ENCODE data around the gene RNF214. TPM values are rescaled to one million over a fixed set of nuclear protein-coding genes. Genes with fewer than 3 reads are reported as not detected.

RNF214 gene
- total RNA-seq, 3 donors from 2014 or later: 16.2 to 17.9 (median 16.9) TPM

GRCh38 chr11:117335399-117335798, 102.9 kb downstream of the RNF214 start:
- no peak overlapping the region for H3K4me3 Mint-ChIP-seq
- peaks cover 40% of the 10 kb centered on the region for H3K36me3 Mint-ChIP-seq (ENCODE audit: insufficient read depth)
- peaks cover 11% of the 10 kb centered on the region for H3K4me1 Mint-ChIP-seq (ENCODE audit: low read depth)
- no peaks in the 10 kb centered on the region for H3K9me3 Mint-ChIP-seq
- DNase-seq: no peak
- ATAC-seq: no peak
- no peaks in the 10 kb centered on the region for H3K27me3 Mint-ChIP-seq (ENCODE audit: low read depth)

Other genes with a start within 250 kb of the RNF214 start
- 10 to 100 TPM; 28.7 to 48.8 (median 36.5) TPM for gene SIK3, start 134.2 kb upstream of the RNF214 start, total RNA-seq
- gene PAFAH1B2, start 88.4 kb upstream of the RNF214 start, total RNA-seq: 10 to 100 TPM; 73.9 to 81.2 (median 80.0) TPM
- gene SIDT2, start 53.9 kb upstream of the RNF214 start, total RNA-seq: 10 to 100 TPM; 11.1 to 15.4 (median 12.9) TPM
- gene TAGLN, start 33.3 kb upstream of the RNF214 start, total RNA-seq: 1 to 10 TPM; 2.5 to 3.9 (median 3.2) TPM
- gene PCSK7, start 598 bp upstream of the RNF214 start, total RNA-seq: 100 to 1,000 TPM; 112 to 139 (median 123) TPM
- gene BACE1-AS, start 58.7 kb downstream of the RNF214 start, total RNA-seq: 1 to 10 TPM; 3.1 to 3.3 (median 3.2) TPM
- 1 to 10 TPM in 1 of 3 donors, under 1 TPM in 2; 0.37 to 1.0 (median 0.48) TPM for gene BACE1, start 83.6 kb downstream of the RNF214 start, total RNA-seq
- gene CEP164, start 95.2 kb downstream of the RNF214 start, total RNA-seq: 10 to 100 TPM; 35.7 to 44.0 (median 36.5) TPM

Data from activated T-cell treated with anti-CD3 and anti-CD28 coated beads, Interleukin-2, amount 50 U/mL, for 4 hours (primary cell).